DOHH2 (cell line): ENCODE results near the gene TLE1.
"Not testable (repeated sequence)": the region's sequence is repeated elsewhere in the genome, so short reads cannot be mapped to it uniquely, and the experiment has no call there.

Experiments used
- H3F3A ChIP-seq: fragments of 200-600 bp; sonication (generic), shearing (Covaris generic); 2 replicates; pipeline ENCODE4 v1.6.0; 2016; ENCODE audit warnings: antibody characterized with exemption, mild to moderate bottlenecking; ENCODE audit not compliant: control insufficient read depth, insufficient read depth
- H3K27ac ChIP-seq: fragments of 200-600 bp; sonication (generic); 2 replicates; pipeline ENCODE4 v1.5.1; 2014; ENCODE audit warnings: low read depth, mild to moderate bottlenecking, low read length, moderate library complexity
- H3K27me3 ChIP-seq: fragments of 200-600 bp; sonication (generic); 2 replicates; pipeline ENCODE4 v1.6.1; 2014; ENCODE audit warnings: mild to moderate bottlenecking, low read length, mixed read lengths; ENCODE audit not compliant: control insufficient read depth
- H3K36me3 ChIP-seq: fragments of 200-600 bp; sonication (generic); 2 replicates; pipeline ENCODE4 v1.6.1; 2014; ENCODE audit warnings: mild to moderate bottlenecking, low read length, moderate library complexity, mixed read lengths; ENCODE audit not compliant: control insufficient read depth
- H3K4me1 ChIP-seq: fragments of 200-600 bp; sonication (generic); 2 replicates; pipeline ENCODE4 v1.6.1; 2014; ENCODE audit warnings: mild to moderate bottlenecking, low read length, mixed read lengths; ENCODE audit not compliant: control insufficient read depth
- H3K4me2 ChIP-seq: fragments of 200-600 bp; sonication (generic); 2 replicates; pipeline ENCODE4 v1.6.0; 2014; ENCODE audit warnings: mild to moderate bottlenecking, low read length, moderate library complexity
- H3K4me3 ChIP-seq: fragments of 200-600 bp; sonication (generic); 2 replicates; pipeline ENCODE4 v1.5.1; 2014; ENCODE audit warnings: mild to moderate bottlenecking, low read length, mixed read lengths
- H3K79me2 ChIP-seq: fragments of 200-600 bp; sonication (generic); 2 replicates; pipeline ENCODE4 v1.6.1; 2014; ENCODE audit warnings: mild to moderate bottlenecking, low read length, mixed read lengths; ENCODE audit not compliant: control insufficient read depth
- H3K9me2 ChIP-seq: fragments of 200-600 bp; sonication (generic); replicated peaks from 2 replicates; pipeline ENCODE4 v1.6.1; 2014; ENCODE audit warnings: mild to moderate bottlenecking, low read length, mixed read lengths; ENCODE audit not compliant: control insufficient read depth
- H3K9me3 ChIP-seq: fragments of 200-600 bp; sonication (generic); 2 replicates; pipeline ENCODE4 v1.6.1; 2014; ENCODE audit warnings: antibody characterized with exemption, low read length, mixed read lengths; ENCODE audit not compliant: control insufficient read depth, insufficient read depth
- H4K20me1 ChIP-seq: fragments of 200-600 bp; sonication (generic); 2 replicates; pipeline ENCODE4 v1.6.0; 2014; ENCODE audit warnings: low read depth, mild to moderate bottlenecking, antibody characterized with exemption, low read length, moderate library complexity; ENCODE audit not compliant: control insufficient read depth, insufficient read depth
- CTCF ChIP-seq: fragments of 200-600 bp; sonication (generic); IDR thresholded peaks from one replicate; pipeline ENCODE4 v1.5.1; 2014; ENCODE audit warnings: antibody characterized with exemption, mild to moderate bottlenecking, low read depth, low read length; ENCODE audit not compliant: poor library complexity, severe bottlenecking
- EZH2phosphoT487 ChIP-seq: fragments of 200-600 bp; sonication (generic); IDR thresholded peaks from 2 replicates; pipeline ENCODE4 v1.6.1; 2017; ENCODE audit warnings: borderline replicate concordance, mild to moderate bottlenecking, antibody characterized with exemption, low read length, moderate library complexity, mixed read lengths

TLE1 gene

GRCh38 chr9:81689343-81690175 lies at the start of gene TLE1:
TSS of gene TLE1 (minus strand) at chr9:81689547. CDS start at chr9:81688240, 1,307 bp downstream.
- Histone ChIP-seq H3K79me2 (no peaks in the 10 kb centered on the region), H3K4me2 (peak within 1 kb of the TSS; percentile 65), H3F3A (no peaks in the 10 kb centered on the region), H3K4me3 (peak within 1 kb of the TSS; percentile 73), H3K9me3 (no peaks in the 10 kb centered on the region), H3K36me3 (no peaks in the 10 kb centered on the region), H3K27me3 (peaks cover 69% of the 10 kb centered on the region), H4K20me1 (no peaks in the 10 kb centered on the region), H3K9me2 (no peaks in the 10 kb centered on the region), H3K4me1 (peaks cover 10% of the 10 kb centered on the region), H3K27ac (no peak within 1 kb of the TSS)
- TF ChIP-seq EZH2phosphoT487 (no peak), CTCF (no peak)

- no peak overlapping the region for H3K27ac ChIP-seq
These were observed 48.6 kb upstream of the TLE1 start for GRCh38 chr9:81737871-81738507.

GRCh38 chr9:81730498-81730897 lies 41.2 kb upstream of the TLE1 start:
- not testable (repeated sequence) for H3K9me3 ChIP-seq, H3K4me3 ChIP-seq, H3K27me3 ChIP-seq, H3F3A ChIP-seq, H3K79me2 ChIP-seq, H4K20me1 ChIP-seq, H3K9me2 ChIP-seq, H3K27ac ChIP-seq, H3K36me3 ChIP-seq, H3K4me2 ChIP-seq
- H3K4me1 ChIP-seq = peaks cover 15% of the 10 kb centered on the region

More at GRCh38 chr9:81737871-81738507, 48.6 kb upstream of the TLE1 start:
- Histone ChIP-seq H3K4me1 (no peaks in the 10 kb centered on the region), H3K79me2 (no peaks in the 10 kb centered on the region), H3K4me2 (no peak overlapping the region), H3K9me2 (no peaks in the 10 kb centered on the region), H3K9me3 (no peaks in the 10 kb centered on the region), H3K27me3 (no peaks in the 10 kb centered on the region), H4K20me1 (no peaks in the 10 kb centered on the region), H3F3A (no peaks in the 10 kb centered on the region), H3K36me3 (no peaks in the 10 kb centered on the region), H3K4me3 (no peak overlapping the region)
- no peak for TF ChIP-seq EZH2phosphoT487
- TF ChIP-seq CTCF = no peak

GRCh38 chr9:81729135-81729534 lies 39.8 kb upstream of the TLE1 start:
- no peak overlapping the region for H3K27ac ChIP-seq
- H3K79me2 ChIP-seq = no peaks in the 10 kb centered on the region
- H3K4me1 ChIP-seq = peaks cover 15% of the 10 kb centered on the region
- H3K9me3 ChIP-seq = no peaks in the 10 kb centered on the region
- no peak for TF ChIP-seq CTCF
- no peak for TF ChIP-seq EZH2phosphoT487
- H4K20me1 ChIP-seq = no peaks in the 10 kb centered on the region
- H3F3A ChIP-seq = no peaks in the 10 kb centered on the region
- H3K4me2 ChIP-seq = no peak overlapping the region
- H3K36me3 ChIP-seq = no peaks in the 10 kb centered on the region
- H3K4me3 ChIP-seq = no peak overlapping the region
- no peaks in the 10 kb centered on the region for H3K9me2 ChIP-seq
- peaks cover 3% of the 10 kb centered on the region for H3K27me3 ChIP-seq
